Stimulated activated CD8-positive, alpha-beta memory T cell treated with anti-CD3 and anti-CD28 coated beads, Interleukin-15, amount 100 ng/mL, for 4 hours (primary cell): ENCODE measurements around the gene FSIP1.
A peak's percentile ranks its signal among the peaks of the same experiment; 100 is the strongest.

Experiments used
- DNase-seq, 2 donors: peaks; one replicate each; pipeline ENCODE4 v3.0.0-alpha.2; 2020; ENCODE audit warnings: low read depth in 2 of 2

Gene FSIP1

DNA sequence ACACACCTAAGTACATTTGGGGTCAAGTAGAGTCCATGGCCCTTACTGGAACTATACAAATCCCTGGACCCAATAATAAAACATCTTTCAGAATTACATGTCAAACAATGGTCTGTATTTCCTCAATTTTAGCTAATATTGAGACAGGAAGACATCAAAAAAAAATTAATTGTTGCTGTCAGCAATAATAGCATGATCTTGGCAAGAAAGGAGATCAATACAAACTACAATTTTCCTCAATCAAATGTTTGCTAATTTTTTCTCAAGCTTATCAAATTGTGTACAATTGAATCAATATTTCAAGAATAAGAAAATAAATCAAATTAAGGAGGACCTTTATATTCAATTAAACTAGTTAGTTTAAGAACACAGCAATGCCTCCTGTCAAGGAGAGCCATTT, 62.6 kb downstream of the FSIP1 start:
- no peak for DNase-seq

DNA sequence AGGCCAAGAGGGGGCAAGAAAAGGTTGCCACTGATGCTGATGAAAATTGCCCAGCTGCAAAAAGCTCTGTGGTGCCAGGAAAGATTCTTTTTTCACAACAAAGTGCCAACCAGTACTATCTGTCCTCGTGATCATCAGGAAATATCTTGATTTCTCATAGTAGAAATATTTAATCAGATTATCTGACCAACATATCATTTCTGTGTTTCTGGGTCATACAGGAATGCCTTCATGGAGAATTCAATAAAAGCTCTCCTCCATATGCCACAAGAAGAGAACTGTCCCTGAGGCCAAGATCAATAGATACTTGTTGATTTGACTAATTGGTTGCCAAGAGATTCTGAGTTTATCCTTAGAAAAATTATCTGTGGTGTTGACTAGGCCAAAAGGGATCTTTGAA, 63.5 kb downstream of the FSIP1 start:
- no peak for DNase-seq

DNA sequence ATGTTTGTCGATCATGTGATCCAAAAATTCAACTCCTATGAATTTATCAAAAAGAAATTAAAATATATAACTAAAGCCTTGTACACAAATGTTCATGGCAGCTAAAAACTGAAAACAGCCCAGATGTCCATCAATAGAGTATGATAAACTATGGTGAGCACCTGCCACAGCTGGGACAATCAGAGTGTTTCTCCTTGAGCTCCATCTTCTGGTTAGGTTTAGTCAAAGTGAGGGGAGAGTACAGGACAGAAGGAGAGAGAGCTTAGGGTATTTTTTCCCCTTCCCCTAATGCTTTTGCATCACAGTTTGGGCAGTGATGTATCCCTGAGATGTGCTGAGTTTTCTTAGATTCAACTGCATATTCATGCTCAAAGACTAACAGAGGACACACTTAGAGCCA, 65.5 kb downstream of the FSIP1 start:
- no peak for DNase-seq

DNA sequence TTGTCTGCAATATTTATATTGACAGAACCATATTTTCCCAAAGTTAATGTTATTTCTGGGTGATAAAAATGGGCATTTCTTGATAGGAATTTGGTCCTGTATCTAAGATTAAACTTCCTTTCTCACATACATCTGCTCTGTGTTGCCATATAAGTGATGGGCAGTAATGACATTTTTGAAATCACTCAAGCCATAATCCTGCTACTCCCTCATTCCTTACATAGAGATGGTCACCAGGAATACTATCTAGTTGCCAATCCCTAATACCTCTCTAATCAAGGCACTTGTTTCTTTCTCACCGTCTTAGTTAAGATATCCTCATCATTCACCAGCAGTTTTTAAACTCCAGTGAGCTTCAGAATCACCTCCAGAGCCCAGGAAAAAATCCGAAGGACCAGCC, 68.4 kb downstream of the FSIP1 start:
- DNase-seq = no peak

DNA sequence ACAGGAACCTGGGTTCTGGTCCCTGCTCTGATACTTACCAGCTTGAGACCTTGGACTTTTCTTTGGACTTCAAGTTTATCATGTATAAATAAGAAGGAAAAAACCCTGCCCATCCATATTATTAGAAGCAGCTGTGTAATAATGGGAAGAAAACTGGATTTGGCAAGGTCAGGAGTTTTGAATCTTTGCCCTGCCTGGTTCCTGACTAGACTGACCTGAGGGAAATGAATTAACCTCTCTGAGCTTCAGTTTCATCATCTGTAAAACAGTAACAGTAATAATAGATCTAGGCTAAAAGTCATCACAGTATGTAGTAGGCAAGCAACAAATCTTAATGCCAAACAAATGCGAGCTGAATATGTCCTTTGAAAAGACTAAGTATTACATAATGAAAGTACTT, 68.8 kb downstream of the FSIP1 start:
- no peak for DNase-seq

DNA sequence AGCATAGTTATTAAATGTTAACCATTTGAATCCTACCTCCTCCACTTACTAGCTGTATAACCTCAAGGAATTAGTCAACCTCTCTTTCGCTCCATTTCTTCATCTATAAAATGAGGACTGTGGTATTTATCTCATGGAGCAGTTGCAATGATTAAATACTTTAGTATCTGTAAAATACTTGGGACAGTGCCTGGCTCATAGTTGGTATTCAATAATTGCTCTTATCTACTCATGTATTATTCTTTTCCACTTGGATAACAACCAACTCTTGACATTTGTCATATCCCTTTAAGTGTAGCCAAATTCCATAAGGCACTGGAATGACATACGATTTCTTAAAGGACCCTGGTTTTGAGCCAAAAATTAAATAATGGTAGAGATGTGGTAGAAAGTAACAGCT, 72.0 kb downstream of the FSIP1 start:
- no peak for DNase-seq

DNA sequence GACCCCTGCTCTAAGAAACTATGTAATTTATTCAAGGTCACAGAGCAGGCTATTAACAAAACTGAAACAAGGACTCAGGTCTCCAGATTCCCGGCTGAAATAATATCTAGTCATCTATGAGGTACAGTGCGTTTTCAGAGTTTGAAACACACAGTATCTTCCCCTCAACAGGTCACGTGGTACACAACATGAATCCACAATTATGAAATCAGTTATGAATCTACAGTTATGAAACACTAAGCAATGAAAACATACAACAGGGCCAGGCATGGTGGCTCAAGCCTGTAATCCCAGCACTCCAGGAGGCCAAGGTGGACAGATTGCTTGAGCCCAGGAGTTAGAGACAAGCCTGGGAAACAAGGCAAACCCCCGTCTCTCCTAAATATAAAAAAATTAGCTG, 72.7 kb downstream of the FSIP1 start:
- no peak for DNase-seq

DNA sequence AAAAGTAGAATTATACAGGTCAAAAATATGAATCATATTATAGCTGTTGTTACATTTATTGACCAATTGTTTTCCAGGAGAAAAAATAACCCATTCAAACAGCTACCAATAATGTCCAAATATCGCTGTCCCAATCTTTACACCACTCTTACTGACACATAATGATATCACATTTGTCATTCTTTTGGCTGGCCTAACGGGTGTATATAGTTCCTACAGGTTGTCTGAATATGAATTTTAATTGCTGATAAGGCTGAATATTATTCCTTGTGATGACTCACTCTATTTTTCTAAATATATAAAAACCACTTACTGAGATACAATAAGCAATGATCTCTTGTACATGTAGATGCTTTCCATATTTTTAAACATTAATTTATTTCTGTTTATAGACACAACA, 76.4 kb downstream of the FSIP1 start:
- no peak for DNase-seq

DNA sequence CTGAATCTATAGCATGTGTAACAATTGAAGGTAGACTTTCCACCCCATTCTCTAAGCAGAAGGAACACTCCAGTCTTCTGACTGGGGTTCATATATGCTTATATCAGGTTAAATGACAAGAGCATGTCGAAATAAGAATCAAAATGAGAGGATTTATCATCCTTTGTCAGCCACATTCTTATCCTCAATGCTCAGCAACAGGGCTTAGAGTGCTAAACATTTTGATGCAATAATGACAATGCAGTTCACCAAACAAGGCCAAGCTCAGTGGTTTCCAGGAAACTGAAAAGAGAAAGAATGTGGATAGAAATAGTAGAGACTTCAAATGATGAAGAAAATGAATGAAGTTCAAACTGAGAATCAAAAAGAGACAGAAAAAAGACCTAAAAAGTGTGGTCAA, 78.0 kb downstream of the FSIP1 start:
- no peak for DNase-seq

DNA sequence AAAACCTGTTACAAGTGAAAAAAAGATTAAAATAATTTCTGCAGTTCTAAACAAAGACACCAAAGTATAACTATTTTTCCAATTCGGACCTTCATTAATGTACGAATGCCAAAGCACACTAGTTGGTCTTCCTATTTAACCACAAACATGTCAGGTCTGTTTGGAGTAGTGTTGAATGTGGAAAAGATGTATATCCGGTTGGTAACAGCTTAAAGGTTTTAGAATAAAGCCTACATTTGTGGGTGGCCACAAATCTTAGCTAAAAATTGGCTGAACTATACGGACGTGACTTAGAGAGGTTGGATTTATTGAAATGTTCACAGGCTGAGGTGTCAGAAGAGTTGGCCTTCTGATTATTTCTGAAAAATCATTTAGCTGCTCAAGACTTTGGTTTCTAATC, 78.4 kb downstream of the FSIP1 start:
- no peak for DNase-seq

DNA sequence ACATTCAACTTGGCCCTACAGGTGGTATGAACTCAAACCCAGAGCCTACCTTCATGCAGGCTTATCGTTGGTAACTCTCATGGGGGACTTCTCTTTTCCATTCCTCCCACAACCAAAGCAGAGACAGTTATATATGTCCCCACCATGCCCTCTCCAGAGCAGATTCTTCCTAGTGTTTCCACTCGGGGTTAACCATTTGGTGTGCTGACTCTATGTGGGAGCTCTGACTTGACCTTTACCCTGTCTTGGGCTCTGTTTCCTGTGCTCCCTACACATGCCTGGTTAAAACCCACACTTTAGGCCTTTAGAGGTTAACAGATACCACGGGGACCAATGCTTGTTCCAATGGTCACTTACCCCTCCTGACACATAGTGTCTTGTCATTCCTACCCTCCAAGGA, 80.7 kb downstream of the FSIP1 start:
- DNase-seq = no peak

DNA sequence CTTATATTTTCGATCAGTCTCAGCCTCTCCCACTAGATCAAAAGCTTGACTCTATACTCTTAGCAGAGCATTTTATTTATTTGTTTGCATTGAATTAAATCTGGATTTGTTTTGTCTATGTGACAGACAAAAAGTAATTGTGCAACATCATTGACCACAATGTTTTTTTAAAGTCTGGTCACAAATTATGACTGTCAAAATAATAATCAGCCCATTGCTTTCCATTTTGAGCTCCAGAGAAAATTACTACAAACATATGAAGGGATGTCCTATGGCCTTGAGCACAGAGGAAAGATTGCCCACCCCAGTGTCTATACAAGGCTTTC, 82.3 kb downstream of the FSIP1 start:
- no peak for DNase-seq

DNA sequence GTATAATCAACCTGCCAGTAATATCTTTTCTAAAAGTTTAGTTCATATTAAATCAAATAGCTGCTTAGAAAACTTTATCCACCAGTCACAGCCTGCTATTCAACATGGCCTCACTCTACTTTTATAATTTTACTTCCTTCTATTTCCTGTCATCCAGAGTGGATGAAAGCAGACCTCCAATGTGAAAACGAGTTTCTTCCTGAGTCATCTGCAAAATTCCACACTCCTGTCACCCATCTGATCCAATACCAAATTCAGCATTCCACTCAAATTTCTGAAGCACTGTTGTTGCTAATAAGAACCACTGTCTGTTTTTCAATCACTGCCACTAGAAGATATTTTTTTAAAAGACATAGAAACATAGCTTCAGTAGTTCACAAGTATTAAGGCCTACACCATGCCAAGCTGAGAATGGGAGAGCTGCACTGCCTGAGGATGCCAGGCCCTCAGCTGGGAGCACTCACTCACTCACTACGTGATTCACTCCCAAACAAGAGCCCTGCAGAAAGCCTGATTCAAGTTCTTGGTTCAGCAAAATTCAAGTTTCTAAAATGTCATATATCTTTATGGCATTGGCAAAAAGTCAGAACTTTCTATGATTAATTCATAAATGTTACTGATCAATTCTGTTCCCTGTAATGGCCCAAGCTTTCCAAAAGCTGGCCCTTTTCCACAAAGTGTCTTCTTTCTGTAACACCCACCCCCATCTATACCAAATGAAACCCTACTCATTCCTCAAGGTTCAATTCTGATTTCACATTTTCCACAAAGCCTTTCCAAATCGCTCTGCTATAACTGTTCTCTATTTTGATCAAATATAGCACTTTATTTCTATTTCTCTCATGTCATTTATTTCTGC, 82.9 kb downstream of the FSIP1 start:
- no peak for DNase-seq

DNA sequence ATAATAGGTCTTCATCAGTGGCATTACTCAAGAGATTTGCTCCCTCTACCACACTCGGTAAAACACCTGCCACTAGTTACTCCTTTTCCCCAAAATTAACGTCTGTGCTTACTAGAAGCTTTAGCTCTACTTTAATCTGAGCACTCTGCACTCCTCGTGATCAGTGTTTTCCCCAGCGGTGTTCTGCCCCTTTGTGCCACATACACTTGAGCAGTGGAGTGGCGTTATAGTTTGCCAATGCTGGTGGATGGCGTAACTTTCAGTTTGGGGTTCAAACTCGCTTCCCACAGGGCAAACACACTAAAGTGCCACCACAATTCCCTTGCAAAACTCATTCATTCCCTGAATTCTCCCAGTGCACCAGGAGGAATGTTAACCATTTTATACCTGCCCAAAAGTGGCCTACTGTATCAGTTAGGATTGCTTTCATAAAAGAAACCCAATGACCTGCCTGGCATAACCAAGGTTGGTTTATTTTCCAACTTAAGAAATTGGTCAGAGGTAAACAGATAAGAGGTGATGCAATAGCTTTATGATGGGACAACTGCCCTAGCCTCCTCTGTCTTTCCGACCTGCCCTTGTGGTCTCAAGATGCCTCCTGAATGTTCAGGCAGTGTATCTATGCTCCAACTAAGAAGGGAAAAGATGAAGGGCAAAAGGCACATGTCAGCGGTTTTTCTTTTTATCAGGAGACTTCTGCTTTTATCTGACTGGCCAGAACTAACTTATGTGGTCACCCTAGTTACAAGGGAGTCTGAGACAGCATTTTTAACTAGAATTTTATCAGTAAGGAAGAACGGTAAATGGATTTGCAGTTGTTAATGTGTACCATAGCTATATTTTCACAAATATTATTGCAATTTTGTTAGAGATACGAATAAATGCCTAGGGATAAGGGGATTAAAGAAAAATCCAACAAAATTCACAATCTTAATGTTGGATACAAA, 83.9 kb downstream of the FSIP1 start:
- DNase-seq = no peak

DNA sequence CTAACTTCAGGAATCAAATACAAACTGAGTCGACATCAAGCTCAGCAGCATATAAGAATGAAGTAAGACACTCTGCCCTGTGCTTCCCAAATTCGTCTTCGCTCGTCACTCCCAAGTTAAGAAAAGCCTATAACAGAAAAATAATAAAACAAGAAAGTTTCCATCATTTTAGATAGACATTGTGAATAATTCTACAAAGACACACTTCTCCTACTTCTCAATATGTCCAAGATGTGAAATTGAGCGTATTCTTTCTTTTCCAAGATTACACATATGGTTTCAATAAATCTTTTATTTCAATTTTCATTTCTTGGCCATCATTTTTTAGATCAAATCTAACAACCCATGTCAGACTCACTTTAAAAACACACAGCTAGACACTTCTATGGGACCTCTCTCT, 85.1 kb downstream of the FSIP1 start:
- no peak for DNase-seq

DNA sequence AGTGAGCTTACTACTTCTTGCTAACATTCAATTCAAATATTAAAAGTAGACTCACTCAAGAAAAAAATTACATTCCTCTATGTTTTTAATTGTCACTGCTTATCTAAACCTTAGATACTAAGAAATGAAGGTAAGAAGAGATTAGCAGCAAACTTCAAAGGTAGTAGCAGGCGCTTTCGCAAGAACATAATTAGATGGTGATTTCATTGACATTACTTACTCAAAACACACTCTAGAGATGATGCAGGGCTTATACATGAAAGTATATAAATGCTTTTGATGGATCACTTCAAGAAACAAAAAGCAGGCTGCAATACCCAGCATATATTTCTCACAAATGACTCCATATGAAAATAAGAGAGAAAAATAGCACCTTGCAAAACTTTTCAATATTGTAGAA, 86.8 kb downstream of the FSIP1 start:
- DNase-seq = no peak

DNA sequence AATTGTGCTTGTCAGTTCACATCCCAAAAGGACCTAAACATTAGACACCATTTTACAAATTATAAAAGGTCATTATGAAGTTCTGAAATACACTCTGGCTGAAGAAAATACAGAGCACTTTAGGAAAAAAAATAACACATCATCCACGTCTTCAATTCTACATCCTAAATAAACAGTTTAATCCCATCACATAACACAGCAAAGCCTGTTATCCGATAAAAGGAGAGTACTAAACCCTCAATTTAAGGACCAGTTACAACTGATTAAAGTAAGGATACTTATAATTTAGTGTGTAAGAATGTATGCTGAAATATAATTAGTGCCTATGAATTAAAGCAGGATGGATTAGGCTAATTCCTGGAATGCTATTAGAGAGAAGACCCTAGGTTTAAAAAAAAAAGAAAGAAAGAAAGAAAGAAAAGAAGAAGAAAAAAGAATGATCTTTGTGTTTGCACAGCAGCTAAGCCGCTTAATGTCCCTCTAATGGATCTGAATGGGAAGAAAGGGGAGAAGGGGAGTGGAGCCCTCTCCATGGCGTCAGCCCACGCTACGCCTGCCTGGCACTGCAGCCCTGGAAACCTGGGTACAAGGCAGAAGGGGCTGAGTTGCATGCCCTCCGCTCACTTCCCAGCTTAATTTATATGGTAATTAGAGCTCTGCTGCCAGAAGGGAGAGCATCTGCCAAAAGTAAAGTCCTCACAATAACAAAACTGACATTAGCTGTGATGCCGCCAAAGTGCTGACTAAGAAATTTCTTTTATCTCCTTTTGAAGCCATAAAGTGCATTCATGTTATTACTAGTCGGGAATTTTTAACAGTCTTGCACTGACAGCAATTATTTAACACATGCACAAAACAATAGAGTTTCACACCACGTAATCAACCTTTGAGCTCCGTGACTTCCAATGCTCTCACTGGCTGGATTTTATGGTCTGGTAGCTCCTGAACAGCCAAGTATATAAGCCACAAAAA, 90.0 kb downstream of the FSIP1 start:
- DNase-seq = no peak

DNA sequence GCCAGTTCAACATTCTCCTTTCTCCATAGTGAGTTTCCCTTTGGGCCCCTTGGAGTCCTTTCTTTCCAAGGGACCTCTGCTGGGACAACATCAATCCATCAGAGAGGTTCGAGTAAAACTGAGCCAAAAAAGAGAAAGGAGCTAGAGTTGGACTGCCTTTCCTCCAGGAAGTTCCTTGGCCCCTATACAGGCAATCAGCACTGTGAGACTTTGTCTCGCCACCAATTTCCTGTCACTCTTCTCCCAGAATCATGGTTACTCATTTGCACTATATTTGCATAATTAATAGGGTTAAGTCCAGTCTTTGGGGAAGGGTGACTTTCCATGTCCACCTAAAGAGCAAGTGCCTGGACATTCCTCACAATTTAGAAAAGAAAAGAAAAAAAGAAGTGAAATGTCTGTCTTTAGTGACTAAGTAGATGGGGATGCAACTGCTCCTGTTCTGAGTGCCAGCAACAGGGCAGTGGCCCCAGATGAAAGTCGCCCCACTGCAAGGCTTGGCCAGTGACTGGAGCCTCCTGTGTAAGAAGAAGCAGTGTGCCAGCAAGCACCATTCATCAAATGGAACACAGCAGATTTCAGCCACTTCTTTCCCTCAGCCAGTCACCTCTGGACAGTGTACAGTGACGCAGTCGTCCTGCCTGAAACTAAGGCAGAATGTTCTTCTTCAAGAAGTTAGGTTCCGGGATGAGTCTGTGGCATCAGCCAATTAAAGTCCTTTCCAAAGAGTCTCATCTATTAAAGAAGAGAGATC, 91.6 kb downstream of the FSIP1 start:
- no peak for DNase-seq

DNA sequence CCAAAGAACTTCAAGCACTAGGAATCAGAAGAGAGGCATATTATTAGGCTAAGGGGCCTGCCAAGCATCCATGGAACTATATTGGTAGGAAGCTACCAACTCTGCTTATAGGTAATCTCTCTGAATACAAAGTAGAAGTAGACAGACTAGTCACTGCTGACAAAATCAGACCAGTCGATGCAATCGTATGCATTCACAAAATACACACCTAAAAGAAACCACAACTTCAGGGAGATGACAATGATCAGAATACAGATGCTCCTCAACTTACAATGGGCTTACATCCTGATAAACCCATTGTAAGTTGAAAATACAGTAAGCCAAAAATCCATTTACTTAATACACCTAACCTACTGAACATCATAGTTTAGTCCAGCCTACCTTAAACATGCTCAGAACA, 94.7 kb downstream of the FSIP1 start:
- DNase-seq = no peak

DNA sequence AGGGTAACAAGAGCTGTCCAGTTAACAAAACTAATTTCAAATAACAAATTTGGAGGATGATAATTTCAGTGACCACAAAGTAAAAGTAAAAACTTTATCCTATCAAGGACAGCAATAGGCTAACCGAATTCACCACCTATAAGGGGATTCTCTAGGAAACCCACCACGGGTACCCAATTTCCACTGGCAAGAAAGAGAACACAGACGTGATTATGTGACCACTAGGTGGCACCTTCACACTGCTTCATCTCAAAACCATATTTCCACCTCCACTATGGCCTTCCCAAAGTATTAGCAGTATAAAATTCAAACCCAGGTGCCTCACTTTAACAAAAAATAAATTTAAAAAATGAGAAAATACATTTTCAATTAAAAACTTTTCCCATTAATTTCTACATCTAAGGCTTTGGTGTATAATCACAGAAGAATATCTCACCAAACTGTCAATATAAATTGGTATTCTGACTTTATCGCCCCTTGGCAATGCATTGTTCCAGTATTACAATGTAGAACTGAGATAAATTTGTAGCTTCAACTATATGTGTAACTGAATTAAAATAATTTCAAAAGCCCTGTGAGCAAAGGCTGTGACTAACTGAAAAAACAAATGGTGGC, 96.5 kb downstream of the FSIP1 start:
- DNase-seq = peak in 1 of 2 donors; percentile 3

DNA sequence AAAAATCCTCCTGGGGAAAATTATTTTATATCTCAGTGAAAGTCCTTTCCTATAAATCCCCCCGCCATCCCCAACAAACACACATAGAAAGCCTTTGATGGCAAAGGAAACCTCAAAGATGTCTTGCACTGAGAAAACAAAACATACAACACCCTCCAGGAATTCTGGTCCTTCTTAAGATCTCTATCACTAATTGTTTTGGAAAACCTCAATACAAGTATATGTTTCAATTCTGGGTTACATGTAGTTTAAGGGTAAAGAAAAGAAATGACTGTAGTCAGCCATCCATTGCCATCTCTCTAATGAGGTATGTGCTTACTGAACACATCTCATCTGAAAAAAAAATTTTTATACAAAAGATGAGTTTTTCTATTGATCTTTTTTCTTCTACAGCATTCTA, 97.3 kb downstream of the FSIP1 start:
- no peak for DNase-seq
